Mesenteric fat pad (tissue), 1 donor: ENCODE data around the gene SERPINA3. TPM values are rescaled to one million over a fixed set of nuclear protein-coding genes. Genes with fewer than 3 reads are reported as not detected.

ENCODE experiments used
- DNase-seq: peaks from one replicate; pipeline ENCODE4 v3.0.0-alpha.2; 2020; ENCODE audit warnings: low spot score
- total RNA-seq: library from RNA; stranded (reverse); fragmentation: NEBNext Ultra II Directional; extraction: Animal tissue kit (Norgen Biotek cat#: 25700); gene quantifications from one replicate; pipeline ENCODE4 v1.2.1, GENCODE V29; 2021
- donor health status: DM: yes; HTN: yes; CAD: no.

Gene SERPINA3
- total RNA-seq, 1 donor from 2014 or later: 139 TPM

GRCh38 chr14:94612580-94613554 is 676 bp downstream of the SERPINA3 start:
- DNase-seq: peak; percentile 79

GRCh38 chr14:94613720-94614644 is 1.8 kb downstream of the SERPINA3 start:
- peak; percentile 83 for DNase-seq

GRCh38 chr14:94614802-94615201 is 2.6 kb downstream of the SERPINA3 start:
- DNase-seq: no peak

DNA sequence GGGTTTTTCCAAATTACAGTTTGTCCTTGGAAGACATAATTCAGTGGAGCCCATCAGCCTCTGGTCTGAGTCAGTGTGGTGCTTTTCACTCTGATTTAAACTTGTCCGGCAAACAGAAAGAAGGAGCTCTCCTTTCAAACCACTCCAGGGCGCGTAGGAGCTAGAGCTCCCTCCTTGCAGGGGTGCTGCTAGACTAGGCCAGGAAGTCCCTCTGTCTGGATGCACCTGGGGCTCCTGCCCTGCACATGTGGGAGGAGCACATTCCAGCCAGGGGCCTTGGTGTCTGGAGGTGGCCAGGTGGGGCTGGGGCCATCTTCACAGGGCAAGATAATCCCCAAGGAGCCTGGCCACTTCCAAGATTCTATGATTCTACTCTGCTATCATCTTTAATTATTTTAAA is 3.1 kb downstream of the SERPINA3 start:
- peak; percentile 74 for DNase-seq

DNA sequence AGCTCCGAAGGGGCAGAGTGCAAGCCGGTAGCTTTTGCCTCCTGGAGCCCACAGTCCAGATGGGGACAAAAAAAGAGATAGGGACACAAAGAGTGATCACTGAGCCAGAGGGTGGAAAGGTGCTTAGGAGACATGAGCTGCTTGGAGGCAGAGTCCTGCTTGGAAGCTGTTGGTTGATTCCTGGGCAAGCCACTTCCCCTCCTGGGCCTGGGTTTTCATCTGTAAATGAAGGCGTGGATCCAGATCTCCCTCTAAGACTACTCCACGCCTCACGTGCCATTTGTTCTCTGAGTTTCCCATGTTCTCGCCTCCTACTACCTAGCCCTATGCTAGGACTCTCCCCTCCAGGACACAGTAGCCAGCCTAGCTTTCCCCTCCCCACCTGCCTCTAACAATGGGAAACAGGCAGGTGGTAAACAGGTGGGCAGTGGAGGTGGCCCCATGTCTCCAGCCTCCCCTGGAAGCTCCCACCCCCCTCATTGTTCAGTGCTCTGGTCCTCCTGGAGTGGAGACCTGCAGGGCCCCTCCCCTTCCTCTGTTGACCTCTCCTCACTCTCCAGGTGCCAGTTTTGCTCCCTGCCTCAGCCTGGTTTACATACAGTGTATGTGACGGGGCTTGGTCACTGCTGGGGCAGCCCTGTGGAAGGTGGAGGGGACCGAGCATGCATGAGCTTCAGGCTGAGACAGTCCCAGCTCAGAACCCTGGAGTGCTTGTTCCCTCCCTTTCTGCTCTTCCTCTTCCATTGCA is 3.8 kb downstream of the SERPINA3 start:
- peak; percentile 62 for DNase-seq

DNA sequence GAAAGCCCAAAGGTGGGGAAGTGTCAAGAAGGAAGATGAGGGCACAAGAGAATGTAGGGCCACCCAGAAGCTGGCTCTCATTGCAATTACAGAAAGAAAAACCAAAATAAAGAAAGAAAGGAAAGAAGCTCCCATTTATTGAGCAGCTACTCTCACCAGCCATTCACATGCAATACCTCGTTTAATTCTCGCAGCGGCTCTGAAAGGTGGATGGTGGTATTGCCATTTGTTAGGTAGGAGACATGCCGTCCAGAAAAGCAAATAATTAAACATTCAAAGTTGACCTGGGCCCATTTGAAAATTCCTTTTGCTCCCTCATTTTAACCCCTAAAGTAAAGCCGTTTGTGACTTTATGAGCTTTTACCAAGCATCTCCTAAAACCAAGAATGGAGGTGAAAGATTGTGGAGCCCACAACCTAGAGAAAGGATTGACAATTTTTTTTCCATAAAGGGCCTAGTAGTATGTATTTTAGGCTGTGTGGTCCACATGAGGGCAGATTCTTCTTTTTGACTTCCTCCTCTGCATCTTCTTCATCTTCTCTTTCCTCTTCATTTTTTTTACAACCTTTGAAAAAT is 5.3 kb downstream of the SERPINA3 start:
- DNase-seq: no peak

DNA sequence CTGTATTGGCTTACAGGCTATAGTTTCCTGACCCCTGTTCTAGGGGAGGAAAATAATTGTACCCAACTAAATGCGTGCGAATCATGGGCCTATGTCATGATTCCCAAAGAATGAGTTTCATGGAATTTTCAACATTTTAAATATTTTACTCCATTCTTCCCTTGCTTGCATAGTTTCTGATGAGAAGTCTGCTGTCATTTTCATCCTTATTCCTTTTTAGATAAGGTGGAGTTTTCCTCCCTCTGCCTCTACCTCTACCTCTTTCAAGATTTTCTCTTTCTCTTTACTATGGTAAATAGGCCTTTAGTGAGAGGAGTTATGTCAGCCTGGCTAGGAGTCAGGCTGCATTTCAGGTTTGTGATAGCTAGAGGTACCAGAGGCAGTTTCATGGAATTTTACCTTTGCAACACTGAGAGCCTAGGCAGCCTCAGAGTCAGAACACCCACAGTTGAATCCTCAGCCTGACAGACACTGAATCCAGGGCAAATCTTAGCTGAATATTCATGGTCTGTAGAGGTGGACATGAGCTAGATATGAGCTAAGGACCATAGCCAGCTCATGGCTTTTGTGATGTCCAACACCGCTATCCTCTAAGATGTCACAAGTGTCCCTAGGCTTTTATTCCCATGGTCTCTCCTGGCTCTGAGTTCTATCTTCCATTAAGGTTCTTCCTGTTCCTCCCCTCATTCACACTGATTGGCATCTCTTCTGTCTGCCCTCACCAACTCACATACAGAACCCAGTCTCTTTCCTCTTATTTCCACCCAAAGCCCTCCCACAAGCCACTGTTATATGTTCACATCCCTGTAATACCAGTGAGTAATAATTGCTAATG is 6.0 kb downstream of the SERPINA3 start:
- no peak for DNase-seq

GRCh38 chr14:94619297-94619696 is 7.1 kb downstream of the SERPINA3 start:
- peak; percentile 41 for DNase-seq

DNA sequence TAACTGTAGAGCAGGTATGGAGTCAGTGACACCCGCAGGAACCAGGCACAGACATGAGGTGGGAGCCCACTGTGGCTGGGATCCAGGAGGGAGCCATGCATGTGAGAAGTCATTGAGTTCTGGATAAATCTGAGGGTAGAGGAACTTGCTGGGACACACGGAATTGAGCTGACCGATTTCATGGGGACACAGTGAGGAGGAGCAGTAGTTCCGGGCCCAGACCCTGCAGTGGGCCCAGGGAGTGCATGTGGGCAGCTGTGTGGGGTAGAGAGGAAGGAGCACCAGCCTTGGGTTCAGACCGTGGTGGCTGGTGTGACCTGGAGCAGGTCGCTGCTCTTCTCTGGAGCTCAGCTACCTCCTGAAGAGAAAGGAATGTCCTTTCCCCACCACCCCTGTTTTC is 8.4 kb downstream of the SERPINA3 start:
- DNase-seq: peak; percentile 53

GRCh38 chr14:94621358-94622134 is 9.4 kb downstream of the SERPINA3 start:
- DNase-seq: peak; percentile 53

- peak; percentile 30 for DNase-seq
Observed at GRCh38 chr14:94622653-94623421, 10.6 kb downstream of the SERPINA3 start.

GRCh38 chr14:94623422-94623809 is 11.2 kb downstream of the SERPINA3 start:
- DNase-seq: no peak

- peak; percentile 68 for DNase-seq
Observed at GRCh38 chr14:94623856-94624499, 11.8 kb downstream of the SERPINA3 start.

DNA sequence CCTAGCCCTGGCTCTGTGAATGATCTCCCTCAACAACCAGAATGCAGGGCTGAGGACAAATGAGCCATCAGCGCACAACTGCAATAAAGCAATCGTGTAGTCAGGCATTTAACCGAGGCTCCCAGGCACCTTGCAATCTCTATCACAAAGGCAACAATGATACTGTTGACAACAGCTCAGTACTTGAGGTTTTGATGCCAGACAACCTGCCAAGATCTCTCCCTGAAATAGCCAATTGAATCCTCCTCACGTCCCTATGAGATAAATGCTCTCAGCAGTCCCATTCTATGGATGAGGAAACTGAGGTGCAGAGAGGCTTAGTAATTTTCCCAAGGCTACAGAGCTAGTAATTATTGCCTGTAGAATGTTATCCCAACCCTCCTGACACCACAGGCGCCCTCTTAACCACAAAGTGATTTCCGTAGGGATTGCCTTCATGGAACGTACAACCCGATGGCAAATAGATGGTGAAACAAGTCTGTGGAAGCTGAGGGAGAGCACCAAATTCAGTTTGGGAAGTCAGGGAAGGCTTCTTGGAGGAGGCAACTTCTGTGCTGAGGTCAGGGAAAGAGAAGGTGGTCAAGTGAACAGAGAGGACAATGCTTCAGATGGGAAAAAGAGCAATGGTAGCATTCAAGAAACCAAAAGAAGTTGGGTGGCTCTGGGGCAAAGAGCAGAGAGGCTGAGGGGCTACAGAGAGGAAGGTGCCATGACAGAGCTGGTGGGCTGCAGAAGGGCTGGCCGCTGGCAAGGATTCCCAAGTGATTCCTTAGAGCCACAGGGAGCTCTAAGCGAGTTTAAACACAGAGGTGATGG is 12.6 kb downstream of the SERPINA3 start:
- DNase-seq: no peak

DNA sequence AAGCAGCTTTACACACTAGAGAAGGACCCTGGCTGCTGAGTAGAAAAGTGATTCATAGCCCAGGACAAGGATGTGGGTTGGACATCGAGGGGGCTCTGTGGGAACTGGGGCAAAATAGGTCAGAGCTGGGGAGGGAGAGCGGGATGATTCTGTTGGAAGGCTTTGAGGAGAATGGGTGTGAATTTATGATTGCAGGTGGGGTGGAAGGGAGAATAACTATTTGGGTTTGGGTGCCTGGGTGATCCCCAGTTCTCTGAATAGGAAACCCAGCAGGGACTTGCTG is 13.1 kb downstream of the SERPINA3 start:
- peak; percentile 33 for DNase-seq

GRCh38 chr14:94628578-94628977 is 16.4 kb downstream of the SERPINA3 start:
- DNase-seq: no peak

DNA sequence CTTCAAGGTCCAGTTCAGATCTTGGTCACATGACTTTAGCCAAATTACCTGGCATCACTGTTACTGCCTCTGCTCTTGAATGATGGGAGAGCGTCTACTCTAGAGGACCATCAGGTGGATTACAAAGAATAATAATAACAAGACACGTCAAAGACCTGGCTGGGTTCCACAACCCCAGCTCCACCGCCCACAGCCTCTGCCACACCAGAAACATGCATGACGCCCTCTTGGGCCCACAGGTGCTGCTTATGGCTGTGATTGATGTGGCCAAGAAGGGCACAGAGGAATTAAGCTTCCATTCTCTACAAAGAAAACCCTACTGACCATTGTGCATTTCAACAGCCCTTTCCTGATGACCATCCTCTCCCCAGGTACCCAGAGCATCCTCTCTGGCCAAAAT is 18.2 kb downstream of the SERPINA3 start:
- DNase-seq: peak; percentile 30
